ENCODE data around the gene DMC1.

Gene DMC1

GRCh38 chr22:38510416-38510970, 59.5 kb downstream of the DMC1 start (continued):
- no peak for TF ChIP-seq POU6F1 (CRISPR knock-in tag; IDR thresholded peaks at IDR 0.05; ENCODE audit: borderline replicate concordance, low read depth)
- no peak for TF ChIP-seq ESRRG (CRISPR knock-in tag; IDR thresholded peaks at IDR 0.05)
- TF ChIP-seq ZFP30 (CRISPR knock-in tag; IDR thresholded peaks at IDR 0.05), result no peak
- no peak for TF ChIP-seq ZC3H10 (CRISPR knock-in tag; IDR thresholded peaks at IDR 0.05)
- TF ChIP-seq PATZ1 (CRISPR knock-in tag; IDR thresholded peaks at IDR 0.05; ENCODE audit: borderline replicate concordance), result no peak
- no peak for TF ChIP-seq ZNF70 (CRISPR knock-in tag; IDR thresholded peaks at IDR 0.05)
- no peak for TF ChIP-seq GLIS3 (CRISPR knock-in tag; IDR thresholded peaks at IDR 0.05)

GRCh38 chr22:38506118-38506962, 63.6 kb downstream of the DMC1 start, which contains the start of gene DDX17:
Gene DDX17, minus strand, starts transcription at chr22:38506311.
- ATAC-seq, result peak; percentile 89
- TF ChIP-seq ARNTL (CRISPR knock-in tag; IDR thresholded peaks at IDR 0.05; ENCODE audit: borderline replicate concordance, low read depth), result no peak
- TF ChIP-seq ZC3H10 (CRISPR knock-in tag; IDR thresholded peaks at IDR 0.05), result 0 out of 2 replicates have a peak, but pooled peaks have one; percentile 13
- 0 out of 2 replicates have a peak, but pooled peaks have one; percentile 36 for TF ChIP-seq ZFP3 (CRISPR knock-in tag; IDR thresholded peaks at IDR 0.05)
- TF ChIP-seq TSHZ2 (CRISPR knock-in tag; IDR thresholded peaks at IDR 0.05), result peak; percentile 68
- peak; percentile 86; the same call in 1 of the 2 replicates for TF ChIP-seq CSDC2 (CRISPR knock-in tag; IDR thresholded peaks at IDR 0.05)
- TF ChIP-seq SNAI2 (CRISPR knock-in tag; IDR thresholded peaks at IDR 0.05), result peak; percentile 78; the same call in 1 of the 2 replicates
- no peak for TF ChIP-seq TOX (CRISPR knock-in tag; IDR thresholded peaks at IDR 0.05; ENCODE audit: borderline replicate concordance)
- TF ChIP-seq ESRRG (CRISPR knock-in tag; IDR thresholded peaks at IDR 0.05), result no peak
- no peak for TF ChIP-seq TCF4 (CRISPR knock-in tag; IDR thresholded peaks at IDR 0.05; ENCODE audit: borderline replicate concordance)
- TF ChIP-seq ZNF8 (CRISPR knock-in tag; IDR thresholded peaks at IDR 0.05), result no peak
- 0 out of 2 replicates have a peak, but pooled peaks have one; percentile 21 for TF ChIP-seq ZNF565 (CRISPR knock-in tag; conservative IDR thresholded peaks at IDR 0.05; ENCODE audit: low read depth)

- TF ChIP-seq POU6F1 (CRISPR knock-in tag; IDR thresholded peaks at IDR 0.05; ENCODE audit: borderline replicate concordance, low read depth), result no peak
- no peak for TF ChIP-seq CREB5 (CRISPR knock-in tag; IDR thresholded peaks at IDR 0.05; ENCODE audit: low read depth)
- no peak for TF ChIP-seq ZNF70 (CRISPR knock-in tag; IDR thresholded peaks at IDR 0.05)
- no peak for TF ChIP-seq SNAI2 (CRISPR knock-in tag; IDR thresholded peaks at IDR 0.05)
- no peak for TF ChIP-seq ZFP30 (CRISPR knock-in tag; IDR thresholded peaks at IDR 0.05)
- TF ChIP-seq ZFP3 (CRISPR knock-in tag; IDR thresholded peaks at IDR 0.05), result no peak
- no peak for TF ChIP-seq ISL1 (CRISPR knock-in tag; IDR thresholded peaks at IDR 0.05)
- TF ChIP-seq GLIS3 (CRISPR knock-in tag; IDR thresholded peaks at IDR 0.05), result no peak
- no peak for TF ChIP-seq CSDC2 (CRISPR knock-in tag; IDR thresholded peaks at IDR 0.05)
- TF ChIP-seq BACH2 (CRISPR knock-in tag; IDR thresholded peaks at IDR 0.05; ENCODE audit: borderline replicate concordance), result no peak
- TF ChIP-seq RARB (CRISPR knock-in tag; IDR thresholded peaks at IDR 0.05), result no peak
- TF ChIP-seq ARNTL (CRISPR knock-in tag; IDR thresholded peaks at IDR 0.05; ENCODE audit: borderline replicate concordance, low read depth), result no peak
- no peak for TF ChIP-seq OSR1 (CRISPR knock-in tag; IDR thresholded peaks at IDR 0.05)
- TF ChIP-seq CSRNP3 (CRISPR knock-in tag; IDR thresholded peaks at IDR 0.05), result no peak
- no peak for TF ChIP-seq TCF4 (CRISPR knock-in tag; IDR thresholded peaks at IDR 0.05; ENCODE audit: borderline replicate concordance)
- ATAC-seq, result peak; percentile 64
These were observed 64.4 kb downstream of the DMC1 start for GRCh38 chr22:38505541-38506117.
